Activated T-cell treated with anti-CD3 and anti-CD28 coated beads, Interleukin-2, amount 50 U/mL, for 72 hours (primary cell): ENCODE data around the gene LHCGR. TPM values are rescaled to one million over a fixed set of nuclear protein-coding genes. Genes with fewer than 3 reads are reported as not detected.

Source experiments
- ATAC-seq, 2 donors: fragments of 150-1000 bp; cut with Tn5 transposase; replicated peaks in 1 of 2; 2 replicates each; pipeline ENCODE4 v1.10.0; 2021; ENCODE audit warnings: moderate library complexity in 2 of 2, mild to moderate bottlenecking in 1 of 2
- DNase-seq, 2 donors: peaks; one replicate each; pipeline ENCODE4 v3.0.0; 2021 to 2022; ENCODE audit warnings: mixed read lengths in 1 of 2
- H3K27ac Mint-ChIP-seq: one replicate; pipeline ENCODE4 v1.8.0; 2022; ENCODE audit warnings: mild to moderate bottlenecking, moderate library complexity, mixed read lengths
- H3K27me3 Mint-ChIP-seq: one replicate; pipeline ENCODE4 v1.8.0; 2022; ENCODE audit warnings: low read depth, mixed read lengths
- H3K36me3 Mint-ChIP-seq, 2 donors: one replicate each; pipeline ENCODE4 v1.8.0; 2022; ENCODE audit warnings: mixed read lengths in 2 of 2, mild to moderate bottlenecking in 1 of 2; ENCODE audit not compliant: insufficient read depth in 2 of 2
- H3K4me1 Mint-ChIP-seq: one replicate; pipeline ENCODE4 v1.8.0; 2022; ENCODE audit warnings: low read depth, mixed read lengths
- H3K4me3 Mint-ChIP-seq, 2 donors: one replicate each; pipeline ENCODE4 v1.8.0; 2022; ENCODE audit warnings: mild to moderate bottlenecking in 2 of 2, mixed read lengths in 2 of 2, moderate library complexity in 2 of 2
- H3K9me3 Mint-ChIP-seq, 2 donors: one replicate each; pipeline ENCODE4 v1.8.0; 2022; ENCODE audit warnings: mixed read lengths in 2 of 2
- total RNA-seq, 2 donors: library from RNA; stranded (reverse); gene quantifications; one replicate each; pipeline ENCODE4 v1.2.3, GENCODE V29; 2022

The LHCGR gene
- total RNA-seq, 2 donors from 2014 or later = not detected

DNA sequence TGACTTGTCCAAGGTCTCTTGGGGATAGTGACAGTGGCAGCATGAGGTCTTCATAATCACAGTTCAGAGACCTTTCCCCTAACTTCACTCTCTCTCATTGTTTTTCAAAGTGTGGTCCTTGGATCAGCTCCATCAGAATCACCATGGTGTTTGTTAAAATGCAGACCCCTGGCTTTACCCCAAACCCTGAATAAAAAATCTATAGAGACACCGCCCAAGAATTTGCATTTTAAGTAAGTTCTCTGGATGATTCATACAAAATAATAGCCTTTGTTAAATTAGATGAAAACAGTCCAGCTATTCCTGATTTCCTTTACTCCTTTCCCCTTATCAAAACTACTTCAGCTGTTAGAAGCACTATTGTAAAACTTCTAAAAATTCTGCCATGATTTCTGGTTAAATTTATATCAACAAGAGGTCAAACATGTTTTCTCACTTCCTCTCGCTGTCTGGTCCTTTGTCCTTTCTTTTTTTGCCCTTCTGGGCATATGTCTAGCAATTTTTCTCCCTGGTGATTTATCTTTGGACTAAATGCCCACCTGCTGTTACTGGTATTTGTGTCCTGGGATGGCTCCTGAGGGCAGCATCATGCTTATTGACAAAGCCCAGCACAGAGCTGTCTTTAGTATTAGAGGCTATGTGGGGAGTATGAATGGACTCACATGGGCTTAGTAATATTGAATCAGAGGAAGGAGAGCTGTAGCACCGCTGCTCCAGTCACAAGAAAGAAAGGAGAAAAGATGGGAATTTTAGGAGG is 63.4 kb downstream of the LHCGR start:
- Mint-ChIP-seq H3K27ac (no peak overlapping the region), H3K4me3 (no peak overlapping the region), H3K36me3 (no peaks in the 10 kb centered on the region), H3K27me3 (no peaks in the 10 kb centered on the region), H3K9me3 (no peaks in the 10 kb centered on the region), H3K4me1 (no peaks in the 10 kb centered on the region)
- no peak for DNase-seq
- ATAC-seq = no peak

DNA sequence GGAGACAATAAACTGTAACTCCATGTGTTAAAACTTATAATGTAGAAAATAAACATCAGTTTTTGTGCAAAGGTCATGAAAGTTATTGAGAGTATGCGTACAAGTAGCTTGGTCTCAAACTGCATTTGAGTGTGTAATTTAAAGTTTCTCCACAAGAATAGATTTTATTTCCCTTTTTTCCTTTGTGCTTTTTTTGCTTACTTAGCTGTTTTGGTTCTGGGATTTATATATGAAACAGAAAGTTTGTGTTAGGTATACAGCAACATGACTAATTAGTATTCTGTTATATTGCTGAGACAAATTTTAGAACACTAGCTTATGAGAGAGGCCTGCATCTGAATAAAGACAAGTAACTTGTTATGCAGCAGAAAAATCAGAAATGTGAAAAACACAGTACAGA is 70.4 kb downstream of the LHCGR start:
- no peak overlapping the region for H3K4me3 Mint-ChIP-seq
- H3K27me3 Mint-ChIP-seq = peaks cover 2% of the 10 kb centered on the region
- no peaks in the 10 kb centered on the region for H3K4me1 Mint-ChIP-seq
- ATAC-seq = no peak
- H3K9me3 Mint-ChIP-seq = peaks cover 0 to 2% of the 10 kb centered on the region in 2 donors
- H3K27ac Mint-ChIP-seq = no peak overlapping the region
- DNase-seq = no peak
- H3K36me3 Mint-ChIP-seq = no peaks in the 10 kb centered on the region

GRCh38 chr2:48677450-48677849 is 78.1 kb downstream of the LHCGR start:
- Mint-ChIP-seq H3K9me3 (no peaks in the 10 kb centered on the region), H3K27ac (no peak overlapping the region), H3K36me3 (no peaks in the 10 kb centered on the region), H3K4me1 (no peaks in the 10 kb centered on the region), H3K4me3 (no peak overlapping the region), H3K27me3 (peaks cover 4% of the 10 kb centered on the region)
- ATAC-seq (no peak), DNase-seq (no peak)

DNA sequence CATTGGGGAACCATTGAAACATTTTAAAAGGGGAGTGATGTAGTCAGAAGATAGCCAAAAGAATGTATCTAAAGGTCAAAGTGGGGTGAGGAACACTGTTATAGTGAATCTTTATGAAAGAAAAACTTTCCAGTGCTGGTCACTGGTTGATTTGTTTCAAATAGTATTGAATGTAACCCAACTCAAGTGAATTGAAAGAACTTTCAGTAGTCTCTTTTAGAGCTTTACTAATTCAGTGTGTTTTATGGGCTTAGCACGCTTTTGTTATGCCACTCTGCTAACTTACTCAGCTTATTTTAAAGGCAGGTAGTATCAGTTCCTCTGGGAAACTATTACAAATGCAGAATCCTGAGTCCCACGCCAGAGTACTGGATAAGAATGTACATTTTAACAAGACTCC is 80.6 kb downstream of the LHCGR start:
- no peaks in the 10 kb centered on the region for H3K36me3 Mint-ChIP-seq
- H3K4me3 Mint-ChIP-seq = no peak overlapping the region
- no peak overlapping the region for H3K27ac Mint-ChIP-seq
- DNase-seq (no peak), ATAC-seq (no peak)
- H3K4me1 Mint-ChIP-seq = no peaks in the 10 kb centered on the region
- peaks cover under 1% of the 10 kb centered on the region for H3K27me3 Mint-ChIP-seq
- H3K9me3 Mint-ChIP-seq = no peaks in the 10 kb centered on the region

GRCh38 chr2:48673581-48673980 is 81.9 kb downstream of the LHCGR start:
- Mint-ChIP-seq H3K4me1 (no peaks in the 10 kb centered on the region), H3K4me3 (no peak overlapping the region), H3K36me3 (no peaks in the 10 kb centered on the region), H3K9me3 (no peaks in the 10 kb centered on the region), H3K27me3 (no peaks in the 10 kb centered on the region), H3K27ac (no peak overlapping the region)
- no peak for DNase-seq
- ATAC-seq = no peak

GRCh38 chr2:48668992-48669391 is 86.5 kb downstream of the LHCGR start:
- Mint-ChIP-seq H3K4me3 (no peak overlapping the region), H3K27ac (no peak overlapping the region), H3K9me3 (no peaks in the 10 kb centered on the region), H3K27me3 (no peaks in the 10 kb centered on the region), H3K36me3 (peaks cover 0 to 1% of the 10 kb centered on the region in 2 donors), H3K4me1 (no peaks in the 10 kb centered on the region)
- ATAC-seq (no peak), DNase-seq (no peak)

- H3K27me3 Mint-ChIP-seq = peaks cover 7% of the 10 kb centered on the region
Observed at GRCh38 chr2:48651158-48651790, 104.2 kb downstream of the LHCGR start.

DNA sequence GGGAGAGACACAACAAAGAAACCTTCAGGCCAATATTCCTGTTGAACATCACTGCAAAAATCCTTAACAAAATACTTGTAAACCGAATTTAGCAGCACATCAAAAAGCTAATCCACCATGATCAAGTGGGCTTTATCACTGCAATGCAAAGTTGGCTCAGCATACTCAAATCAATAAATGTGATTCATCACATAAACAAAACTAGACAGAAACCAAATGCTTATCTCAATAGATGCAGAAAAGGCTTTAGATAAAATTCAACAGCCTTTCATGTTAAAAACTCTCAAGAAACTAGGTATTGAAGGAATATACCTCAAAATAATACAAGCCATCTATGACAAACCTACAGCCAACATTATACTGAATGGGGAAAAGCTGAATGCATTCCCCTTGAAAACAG is 117.3 kb downstream of the LHCGR start:
- ATAC-seq = no peak
- Mint-ChIP-seq H3K9me3 (peaks cover 2 to 3% of the 10 kb centered on the region in 2 donors), H3K4me3 (no peak overlapping the region), H3K36me3 (peaks cover 0 to 2% of the 10 kb centered on the region in 2 donors), H3K27me3 (no peaks in the 10 kb centered on the region), H3K4me1 (no peaks in the 10 kb centered on the region), H3K27ac (no peak overlapping the region)
- no peak for DNase-seq

More at GRCh38 chr2:48651158-48651790, 104.2 kb downstream of the LHCGR start:
- Mint-ChIP-seq H3K36me3 (no peaks in the 10 kb centered on the region), H3K4me1 (no peaks in the 10 kb centered on the region), H3K27ac (no peak overlapping the region), H3K4me3 (no peak overlapping the region), H3K9me3 (no peaks in the 10 kb centered on the region)
- DNase-seq (no peak), ATAC-seq (no peak)

Other genes starting within 250 kb of the LHCGR start
- gene STON1, start 225.6 kb downstream of the LHCGR start, total RNA-seq = 1 to 10 TPM; 1.9 to 2.8 TPM
- not detected for gene GTF2A1L, start 137.9 kb downstream of the LHCGR start, total RNA-seq